SK-N-SH treated with all-trans-retinoic acid at 6 μM for 48 hours (cell line): ENCODE results near the gene FBXO38.

Experiments
- ESRRG ChIP-seq: fragments of 250-450 bp; sonication (Bioruptor Pico); IDR thresholded peaks from 2 replicates; pipeline ENCODE4 v1.6.1; 2021; ENCODE audit warnings: mild to moderate bottlenecking
- OSR1 ChIP-seq: fragments of 250-450 bp; sonication (Bioruptor Pico); IDR thresholded peaks from 2 replicates; pipeline ENCODE4 v1.8.0; 2022; ENCODE audit warnings: moderate library complexity, mild to moderate bottlenecking, inconsistent platforms
- PATZ1 ChIP-seq: fragments of 250-450 bp; sonication (Bioruptor Pico); IDR thresholded peaks from 2 replicates; pipeline ENCODE4 v1.8.0; 2020; ENCODE audit warnings: mild to moderate bottlenecking, moderate library complexity, borderline replicate concordance
- RARB ChIP-seq: fragments of 250-450 bp; sonication (Bioruptor Pico); IDR thresholded peaks from 2 replicates; pipeline ENCODE4 v1.8.0; 2021; ENCODE audit warnings: mild to moderate bottlenecking, moderate library complexity
- TCF4 ChIP-seq: fragments of 250-450 bp; sonication (Bioruptor Pico); IDR thresholded peaks from 2 replicates; pipeline ENCODE4 v1.8.0; 2021; ENCODE audit warnings: mild to moderate bottlenecking, moderate library complexity, borderline replicate concordance
- ZC3H10 ChIP-seq: fragments of 250-450 bp; sonication (Bioruptor Pico); IDR thresholded peaks from 2 replicates; pipeline ENCODE4 v1.5.1; 2021; ENCODE audit warnings: mild to moderate bottlenecking, moderate library complexity
- ZFP3 ChIP-seq: fragments of 250-450 bp; sonication (Bioruptor Pico); IDR thresholded peaks from 2 replicates; pipeline ENCODE4 v1.5.0; 2020; ENCODE audit warnings: mild to moderate bottlenecking, moderate library complexity

- TF ChIP-seq ZFP3 (CRISPR knock-in tag) (no peak), PATZ1 (CRISPR knock-in tag) (no peak), ZC3H10 (CRISPR knock-in tag) (no peak), RARB (CRISPR knock-in tag) (no peak), TCF4 (no peak), OSR1 (CRISPR knock-in tag) (no peak), ESRRG (CRISPR knock-in tag) (no peak)
These were observed 100.0 kb downstream of the FBXO38 start for GRCh38 chr5:148483750-148484149.
